Panc1 (cell line): Measurements from ENCODE around the gene NCOR2. TPM values are rescaled to one million over a fixed set of nuclear protein-coding genes. Genes with fewer than 3 reads are reported as not detected.

Experiments used
- ATAC-seq: fragments of 200-7000 bp; cut with Tn5 transposase; 2 replicates; pipeline ENCODE4 v1.9.1; 2020; ENCODE audit warnings: mild to moderate bottlenecking, moderate library complexity
- BruUV-seq: library from RNA; stranded (reverse); fragments of 400-500 nt; replicated peaks from 2 replicates; lab custom pipeline; 2021; lab: Mats Ljungman, UMichigan
- CTCF ChIA-PET: fragments of 300-600 bp; sonication (Branson Sonifier 250); formaldehyde crosslinking; loops from one replicate; lab custom pipeline; 2022; ENCODE audit warnings: antibody characterized with exemption; lab: Charles Lee
- POLR2A ChIA-PET: fragments of 300-600 bp; sonication (Branson Sonifier 250); formaldehyde crosslinking; loops from one replicate; lab custom pipeline; 2022; ENCODE audit warnings: antibody characterized with exemption; lab: Charles Lee
- DNase-seq: peaks from one replicate; pipeline ENCODE4 v3.0.0-alpha.2; 2010; ENCODE audit warnings: low read depth, low spot score
- H3K27ac ChIP-seq: 2 replicates; pipeline ENCODE4 v1.5.1; 2011; ENCODE audit warnings: mild to moderate bottlenecking, low read length, inconsistent platforms
- H3K27me3 ChIP-seq: fragments of 200-500 bp; sonication (Bioruptor generic); 2 replicates; pipeline ENCODE4 v1.6.0; 2014; ENCODE audit warnings: low read length, inconsistent platforms; ENCODE audit not compliant: control insufficient read depth, insufficient read depth
- H3K36me3 ChIP-seq: fragments of 200-500 bp; sonication (Bioruptor generic); 2 replicates; pipeline ENCODE4 v1.5.1; 2014; ENCODE audit warnings: inconsistent platforms, mild to moderate bottlenecking, low read length, moderate library complexity; ENCODE audit not compliant: control insufficient read depth, insufficient read depth
- H3K4me1 ChIP-seq: 2 replicates; pipeline ENCODE4 v1.5.1; 2011; ENCODE audit warnings: inconsistent platforms, mild to moderate bottlenecking, low read length, moderate library complexity; ENCODE audit not compliant: control insufficient read depth, insufficient read depth
- H3K4me3 ChIP-seq, 2 experiments: 2 replicates each; pipeline ENCODE4 v1.5.1; 2011 to 2012; ENCODE audit warnings: low read depth in 2 of 2, low read length in 2 of 2, mild to moderate bottlenecking in 2 of 2, inconsistent platforms in 1 of 2, moderate library complexity in 1 of 2
- H3K9me3 ChIP-seq: fragments of 200-500 bp; sonication (Bioruptor generic); 2 replicates; pipeline ENCODE4 v1.5.1; 2014; ENCODE audit warnings: low read depth, mild to moderate bottlenecking, inconsistent platforms, low read length, moderate library complexity; ENCODE audit not compliant: control insufficient read depth, insufficient read depth
- CTCF ChIP-seq: fragments of 450-650 bp; IDR thresholded peaks from 2 replicates; pipeline ENCODE4 v1.5.1; 2017; ENCODE audit warnings: mild to moderate bottlenecking
- POLR2AphosphoS5 ChIP-seq: IDR thresholded peaks from 2 replicates; pipeline ENCODE4 v1.6.1; 2012; ENCODE audit warnings: mild to moderate bottlenecking, low read depth, low read length, moderate library complexity
- SIN3A ChIP-seq: IDR thresholded peaks from 2 replicates; pipeline ENCODE4 v1.6.1; 2012; ENCODE audit warnings: low read depth, mild to moderate bottlenecking, low read length, moderate library complexity, borderline replicate concordance; ENCODE audit not compliant: insufficient read depth
- TCF7L2 ChIP-seq: IDR thresholded peaks from 2 replicates; pipeline ENCODE4 v1.6.1; 2011; ENCODE audit warnings: mild to moderate bottlenecking, low read depth, low read length, inconsistent platforms
- in situ Hi-C: cut with HindIII; loops from 2 replicates; pipeline ENCODE4 v1.10.0; 2016; ENCODE audit warnings: low sequenced_read_pairs, low pct_unique_long_range_greater_than_20kb
- intact Hi-C: fragments of 100-400 bp; cut with micrococcal nuclease; formaldehyde crosslinking; loops from one replicate; pipeline ENCODE4 v1.10.0; 2022; ENCODE audit not compliant: unreplicated experiment
- total RNA-seq: library from RNA; stranded (reverse); gene quantifications from one replicate; pipeline ENCODE4 v1.2.1, GENCODE V29; 2021; ENCODE audit not compliant: unreplicated experiment
- TF ChIP-seq, protein P1 (sequence below), 2 experiments: IDR thresholded peaks; 2 replicates each; pipeline ENCODE4 v1.6.1; 2011 to 2012; ENCODE audit warnings: low read depth in 2 of 2, control low read depth in 1 of 2, low read length in 1 of 2, mild to moderate bottlenecking in 1 of 2, moderate library complexity in 1 of 2; ENCODE audit not compliant: insufficient read depth in 1 of 2

NCOR2 gene
- total RNA-seq, 1 experiment from 2014 or later, result 461 TPM

DNA sequence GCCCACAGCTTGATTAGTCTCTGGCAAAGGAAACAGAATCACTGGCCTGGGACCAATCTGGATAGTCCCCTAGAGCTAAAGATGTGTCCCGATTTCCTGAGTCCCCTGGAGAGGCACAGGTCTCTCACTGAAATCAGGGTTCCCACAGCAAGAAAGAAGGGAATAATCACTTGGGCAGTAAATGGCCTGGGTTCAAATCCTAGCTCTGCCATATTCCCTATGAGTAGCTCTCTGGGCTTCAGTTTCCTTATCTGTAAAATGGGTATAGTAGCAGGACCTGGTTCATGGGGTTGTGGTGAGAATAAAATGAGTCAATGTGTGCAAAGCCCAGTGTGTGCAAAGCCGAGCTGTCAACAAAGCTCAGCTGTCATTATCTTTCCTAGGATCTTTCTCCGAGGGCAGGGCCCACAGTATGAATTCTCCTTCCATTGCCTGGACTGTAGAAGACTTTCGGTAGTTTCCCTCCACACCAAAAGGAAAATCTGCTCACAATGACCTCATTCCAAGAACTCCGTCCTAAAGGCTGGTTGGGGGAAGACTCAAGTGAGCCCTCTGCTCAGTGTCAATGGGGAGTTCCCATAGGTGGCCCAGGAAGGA lies 12.6 kb upstream of the NCOR2 start:
- in situ Hi-C loops (no loop called here), intact Hi-C loops (no loop called here)
- no TSS peak for BruUV-seq
- POLR2A ChIA-PET, result no interaction called here
- TF ChIP-seq, protein P1, sequence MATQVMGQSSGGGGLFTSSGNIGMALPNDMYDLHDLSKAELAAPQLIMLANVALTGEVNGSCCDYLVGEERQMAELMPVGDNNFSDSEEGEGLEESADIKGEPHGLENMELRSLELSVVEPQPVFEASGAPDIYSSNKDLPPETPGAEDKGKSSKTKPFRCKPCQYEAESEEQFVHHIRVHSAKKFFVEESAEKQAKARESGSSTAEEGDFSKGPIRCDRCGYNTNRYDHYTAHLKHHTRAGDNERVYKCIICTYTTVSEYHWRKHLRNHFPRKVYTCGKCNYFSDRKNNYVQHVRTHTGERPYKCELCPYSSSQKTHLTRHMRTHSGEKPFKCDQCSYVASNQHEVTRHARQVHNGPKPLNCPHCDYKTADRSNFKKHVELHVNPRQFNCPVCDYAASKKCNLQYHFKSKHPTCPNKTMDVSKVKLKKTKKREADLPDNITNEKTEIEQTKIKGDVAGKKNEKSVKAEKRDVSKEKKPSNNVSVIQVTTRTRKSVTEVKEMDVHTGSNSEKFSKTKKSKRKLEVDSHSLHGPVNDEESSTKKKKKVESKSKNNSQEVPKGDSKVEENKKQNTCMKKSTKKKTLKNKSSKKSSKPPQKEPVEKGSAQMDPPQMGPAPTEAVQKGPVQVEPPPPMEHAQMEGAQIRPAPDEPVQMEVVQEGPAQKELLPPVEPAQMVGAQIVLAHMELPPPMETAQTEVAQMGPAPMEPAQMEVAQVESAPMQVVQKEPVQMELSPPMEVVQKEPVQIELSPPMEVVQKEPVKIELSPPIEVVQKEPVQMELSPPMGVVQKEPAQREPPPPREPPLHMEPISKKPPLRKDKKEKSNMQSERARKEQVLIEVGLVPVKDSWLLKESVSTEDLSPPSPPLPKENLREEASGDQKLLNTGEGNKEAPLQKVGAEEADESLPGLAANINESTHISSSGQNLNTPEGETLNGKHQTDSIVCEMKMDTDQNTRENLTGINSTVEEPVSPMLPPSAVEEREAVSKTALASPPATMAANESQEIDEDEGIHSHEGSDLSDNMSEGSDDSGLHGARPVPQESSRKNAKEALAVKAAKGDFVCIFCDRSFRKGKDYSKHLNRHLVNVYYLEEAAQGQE (IDR thresholded peaks at IDR 0.05; ENCODE audit: insufficient read depth in 1 of 2, low read depth in 2 of 2, low read length in 1 of 2), result no peak
- no peak for TF ChIP-seq CTCF
- TF ChIP-seq POLR2AphosphoS5, result no peak
- no peak for TF ChIP-seq SIN3A
- TF ChIP-seq TCF7L2, result no peak
- no peaks in the 10 kb centered on the region for H3K27me3 ChIP-seq
- H3K4me1 ChIP-seq, result no peaks in the 10 kb centered on the region
- H3K27ac ChIP-seq, result no peak overlapping the region
- CTCF ChIA-PET, result no interaction called here
- H3K9me3 ChIP-seq, result no peaks in the 10 kb centered on the region; the same call in 1 of the 2 replicates
- DNase-seq (no peak), ATAC-seq (no peak)
- no peaks in the 10 kb centered on the region for H3K36me3 ChIP-seq
- H3K4me3 ChIP-seq, result no peak overlapping the region

DNA sequence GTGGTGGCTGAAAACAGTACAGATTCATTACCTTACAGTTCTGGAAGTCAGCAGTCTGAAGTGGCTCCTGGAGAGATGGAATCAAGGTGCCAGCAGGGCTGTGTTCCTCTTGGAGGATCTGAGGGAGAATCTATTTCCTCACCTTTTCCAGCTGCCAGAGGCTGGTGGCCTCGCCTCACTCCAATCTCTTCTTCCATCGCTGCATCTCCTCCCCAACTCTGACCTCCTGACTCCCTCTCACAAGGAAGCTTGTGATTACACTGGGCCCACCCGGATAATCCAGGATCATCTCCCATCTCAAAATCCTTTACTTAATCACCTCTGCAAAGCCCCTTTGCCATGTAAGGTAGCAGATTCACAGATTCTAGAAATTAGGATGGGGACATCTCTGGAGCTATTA lies 11.4 kb upstream of the NCOR2 start:
- H3K9me3 ChIP-seq, result no peaks in the 10 kb centered on the region; the same call in 1 of the 2 replicates
- no peak overlapping the region for H3K4me3 ChIP-seq
- peaks cover 1% of the 10 kb centered on the region; the same call in 1 of the 2 replicates for H3K4me1 ChIP-seq
- ATAC-seq (no peak), DNase-seq (no peak)
- H3K36me3 ChIP-seq, result no peaks in the 10 kb centered on the region
- intact Hi-C loops (no loop called here), in situ Hi-C loops (no loop called here)
- ChIA-PET CTCF (no interaction called here), POLR2A (no interaction called here)
- no peaks in the 10 kb centered on the region for H3K27me3 ChIP-seq
- TF ChIP-seq, protein P1 (IDR thresholded peaks at IDR 0.05; ENCODE audit: insufficient read depth in 1 of 2, low read depth in 2 of 2, low read length in 1 of 2), result no peak
- no peak for TF ChIP-seq POLR2AphosphoS5
- TF ChIP-seq CTCF, result no peak
- TF ChIP-seq SIN3A, result no peak
- TF ChIP-seq TCF7L2, result no peak
- no TSS peak for BruUV-seq
- H3K27ac ChIP-seq, result no peak overlapping the region
